GM21423 (cell line): ENCODE results near the gene NLRP14.

Experiments used
- ATAC-seq: cut with Tn5 transposase; IDR thresholded peaks from one replicate; pipeline ENCODE4 v1.9.1; 2021; ENCODE audit warnings: mild to moderate bottlenecking, moderate library complexity; ENCODE audit not compliant: unreplicated experiment

NLRP14 gene

GRCh38 chr11:7020183-7020917 lies at the start of gene NLRP14, which contains the start of gene ZNF214:
Gene NLRP14 (plus strand): TSS chr11:7020479. CDS start chr11:7038587, 18,108 bp downstream.
Gene ZNF214 (minus strand): TSS chr11:7020346. CDS start chr11:7002835, 17,511 bp downstream.
- ATAC-seq = no peak

- no peak for ATAC-seq
These were observed 40.9 kb upstream of the NLRP14 start for GRCh38 chr11:6979365-6979764.

- ATAC-seq = no peak
These were observed 33.8 kb upstream of the NLRP14 start for GRCh38 chr11:6986487-6986886.

GRCh38 chr11:6988506-6988905 lies 31.8 kb upstream of the NLRP14 start:
- no peak for ATAC-seq

- no peak for ATAC-seq
These were observed 29.1 kb upstream of the NLRP14 start for GRCh38 chr11:6991227-6991626.

GRCh38 chr11:6992026-6992425 lies 28.3 kb upstream of the NLRP14 start:
- ATAC-seq = no peak

- no peak for ATAC-seq
These were observed 27.5 kb upstream of the NLRP14 start for GRCh38 chr11:6992457-6993417.

- ATAC-seq = no peak
These were observed 24.6 kb upstream of the NLRP14 start for GRCh38 chr11:6995703-6996102.

- ATAC-seq = no peak
These were observed 15.8 kb upstream of the NLRP14 start for GRCh38 chr11:7004482-7004881.

- no peak for ATAC-seq
These were observed 6.2 kb upstream of the NLRP14 start for GRCh38 chr11:7014118-7014517.

- no peak for ATAC-seq
These were observed 4.3 kb upstream of the NLRP14 start for GRCh38 chr11:7016011-7016410.

GRCh38 chr11:7019500-7020182 lies 638 bp upstream of the NLRP14 start:
- ATAC-seq = no peak

GRCh38 chr11:7021318-7021717 lies 1.0 kb downstream of the NLRP14 start:
- ATAC-seq = no peak

- no peak for ATAC-seq
These were observed 7.9 kb downstream of the NLRP14 start for GRCh38 chr11:7028141-7028540.

- no peak for ATAC-seq
These were observed 10.6 kb downstream of the NLRP14 start for GRCh38 chr11:7030836-7031235.

- ATAC-seq = no peak
These were observed 11.2 kb downstream of the NLRP14 start for GRCh38 chr11:7031471-7031871.

GRCh38 chr11:7032692-7033091 lies 12.4 kb downstream of the NLRP14 start:
- no peak for ATAC-seq

GRCh38 chr11:7034019-7034418 lies 13.7 kb downstream of the NLRP14 start:
- ATAC-seq = no peak

GRCh38 chr11:7046474-7047175 lies 26.3 kb downstream of the NLRP14 start:
- no peak for ATAC-seq

GRCh38 chr11:7050191-7050590 lies 29.9 kb downstream of the NLRP14 start:
- no peak for ATAC-seq
